ENCODE results near the gene APBA2. TPM values are rescaled to one million over a fixed set of nuclear protein-coding genes. Genes with fewer than 3 reads are reported as not detected.

APBA2 gene
- total and polyA plus RNA-seq, 2 of the 13 experiments (the other 11 are each of a cell fraction or from before 2014, with no cell fraction given) = 0.62 to 2.3 TPM

DNA sequence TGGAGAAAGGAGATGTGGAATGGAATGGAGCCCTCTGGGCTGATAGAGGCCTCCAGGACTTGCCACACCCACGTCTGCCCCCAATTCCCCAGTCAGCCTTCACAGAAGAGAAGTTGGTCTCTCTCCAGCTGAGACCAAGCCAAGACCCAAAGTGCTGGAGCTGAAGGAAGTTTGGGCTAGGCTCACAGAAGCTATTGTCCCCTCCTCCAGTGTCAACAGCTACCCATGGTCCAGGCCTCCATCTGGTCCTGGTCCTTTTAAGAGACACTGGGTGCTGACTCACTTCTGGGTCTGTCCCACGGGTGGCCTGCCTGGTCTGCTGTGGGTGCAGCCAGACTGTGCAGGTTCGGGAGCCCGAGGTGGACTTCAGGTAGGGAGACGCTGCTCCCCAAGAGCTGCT lies 179.8 kb downstream of the APBA2 start (continued):
- TF ChIP-seq ZNF766 (CRISPR knock-in tag; IDR thresholded peaks at IDR 0.05; ENCODE audit: borderline replicate concordance) (no peak), TCF7 (IDR thresholded peaks at IDR 0.05; ENCODE audit: low read depth) (no peak)
- TF ChIP-seq, protein P1, sequence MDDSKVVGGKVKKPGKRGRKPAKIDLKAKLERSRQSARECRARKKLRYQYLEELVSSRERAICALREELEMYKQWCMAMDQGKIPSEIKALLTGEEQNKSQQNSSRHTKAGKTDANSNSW (CRISPR knock-in tag; IDR thresholded peaks at IDR 0.05; ENCODE audit: borderline replicate concordance) = no peak

- BruUV-seq (replicated peaks) = no TSS peak
- DNase-seq (ENCODE audit: low spot score) (no peak), FAIRE-seq (no peak), ATAC-seq (no peak)
- Histone ChIP-seq H3K27me3 (ENCODE audit: control insufficient read depth in 1 of 2, insufficient read depth in 2 of 2, low read length in 2 of 2) (no peaks in the 10 kb centered on the region), H3K9ac (ENCODE audit: insufficient read depth, low read depth, low read length) (no peak overlapping the region), H3K79me2 (ENCODE audit: insufficient read depth, low read length) (no peaks in the 10 kb centered on the region), H2AFZ (ENCODE audit: low read length) (no peak overlapping the region), H3K4me1 (ENCODE audit: insufficient read depth, low read length) (no peaks in the 10 kb centered on the region), H4K20me1 (ENCODE audit: insufficient read depth, low read length) (no peaks in the 10 kb centered on the region), H3K4me2 (ENCODE audit: low read depth, low read length) (no peak overlapping the region), H3K36me3 (replicated peaks in 1 of 2; ENCODE audit: control insufficient read depth in 1 of 2, insufficient read depth in 2 of 2, low read length in 2 of 2) (no peaks in the 10 kb centered on the region), H3K4me3 (replicated peaks in 1 of 3; ENCODE audit: insufficient read depth in 1 of 3, low read depth in 2 of 3, low read length in 3 of 3) (no peak overlapping the region), H3K27ac (ENCODE audit: extremely low read length, insufficient read depth, low read length) (no peak overlapping the region), H3K9me3 (ENCODE audit: low read length) (no peaks in the 10 kb centered on the region)
- POLR2A ChIA-PET = no interaction called here
- intact Hi-C loops (cut with micrococcal nuclease; ENCODE audit: unreplicated experiment) (no loop called here), in situ Hi-C loops (cut with HindIII; ENCODE audit: extremely low pct_ligation_motif_present, low pct_unique_long_range_greater_than_20kb) (no loop called here)
- CTCF ChIA-PET (ENCODE audit: low intra/inter-chr PET ratio, low total read pairs) = no interaction called here
- no peak for TF ChIP-seq TSC22D2 (CRISPR knock-in tag; IDR thresholded peaks at IDR 0.05; ENCODE audit: borderline replicate concordance)
- no peak for TF ChIP-seq SRSF1 (optimal IDR thresholded peaks at IDR 0.05; ENCODE audit: low read depth, low read length)
- no peak for TF ChIP-seq REST (IDR thresholded peaks at IDR 0.05; ENCODE audit: borderline replicate concordance in 1 of 2, low read depth in 1 of 2, low read length in 2 of 2)
- TF ChIP-seq MLX (CRISPR knock-in tag; IDR thresholded peaks at IDR 0.05) = no peak
- TF ChIP-seq CCDC6 (CRISPR knock-in tag; IDR thresholded peaks at IDR 0.05) = no peak
- no peak for TF ChIP-seq TFAP4 (IDR thresholded peaks at IDR 0.05; ENCODE audit: borderline replicate concordance, low read depth)
- TF ChIP-seq EZH2 (conservative IDR thresholded peaks at IDR 0.05; ENCODE audit: low read depth, low read length) = no peak
- WGBS (ENCODE audit: low lambda C conversion rate) = 40% methylated on average over 5 of the region's 5 CpGs
These were observed 180.5 kb downstream of the APBA2 start for GRCh38 chr15:29066310-29066709.

Measured in HepG2 (cell line).